ENCODE measurements around the gene SETD1A. TPM values are rescaled to one million over a fixed set of nuclear protein-coding genes. Genes with fewer than 3 reads are reported as not detected.
"Not testable (repeated sequence)": the region's sequence is repeated elsewhere in the genome, so short reads cannot be mapped to it uniquely, and the experiment has no call there.

The SETD1A gene
- total RNA-seq, 6 experiments from 2014 or later = 3.7 to 7.4 (median 6.9) TPM

DNA sequence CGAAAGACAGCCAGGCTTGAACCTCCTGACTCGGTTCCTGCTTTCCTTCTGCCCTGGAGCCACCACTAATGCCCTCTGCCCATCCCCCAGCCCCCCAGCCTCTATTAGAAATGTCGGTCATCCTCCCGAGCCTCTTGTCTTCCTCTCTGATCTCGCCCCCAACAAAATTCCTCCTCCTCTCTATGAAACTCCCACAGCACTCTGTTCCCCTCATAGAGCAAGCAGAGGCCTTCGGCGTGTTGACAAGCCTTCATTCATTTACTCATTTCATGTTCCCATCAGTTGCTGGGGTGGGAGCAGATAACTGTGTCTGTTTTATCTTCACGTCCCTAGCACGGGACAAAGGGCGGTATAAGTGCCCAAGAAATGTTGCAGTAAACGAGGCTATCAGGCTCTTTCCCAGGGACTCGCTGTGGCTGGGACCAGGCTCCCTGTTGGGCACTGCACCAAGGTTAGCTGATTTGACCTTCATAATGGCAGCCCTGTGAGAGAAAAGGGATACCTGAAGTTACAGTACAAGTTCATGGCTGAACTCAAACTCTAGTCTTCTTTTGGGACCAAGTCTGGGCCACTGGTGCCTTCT lies 26.4 kb upstream of the SETD1A start:
- no peak for TF ChIP-seq POLR2A (IDR thresholded peaks at IDR 0.05)
- TF ChIP-seq, protein P1, sequence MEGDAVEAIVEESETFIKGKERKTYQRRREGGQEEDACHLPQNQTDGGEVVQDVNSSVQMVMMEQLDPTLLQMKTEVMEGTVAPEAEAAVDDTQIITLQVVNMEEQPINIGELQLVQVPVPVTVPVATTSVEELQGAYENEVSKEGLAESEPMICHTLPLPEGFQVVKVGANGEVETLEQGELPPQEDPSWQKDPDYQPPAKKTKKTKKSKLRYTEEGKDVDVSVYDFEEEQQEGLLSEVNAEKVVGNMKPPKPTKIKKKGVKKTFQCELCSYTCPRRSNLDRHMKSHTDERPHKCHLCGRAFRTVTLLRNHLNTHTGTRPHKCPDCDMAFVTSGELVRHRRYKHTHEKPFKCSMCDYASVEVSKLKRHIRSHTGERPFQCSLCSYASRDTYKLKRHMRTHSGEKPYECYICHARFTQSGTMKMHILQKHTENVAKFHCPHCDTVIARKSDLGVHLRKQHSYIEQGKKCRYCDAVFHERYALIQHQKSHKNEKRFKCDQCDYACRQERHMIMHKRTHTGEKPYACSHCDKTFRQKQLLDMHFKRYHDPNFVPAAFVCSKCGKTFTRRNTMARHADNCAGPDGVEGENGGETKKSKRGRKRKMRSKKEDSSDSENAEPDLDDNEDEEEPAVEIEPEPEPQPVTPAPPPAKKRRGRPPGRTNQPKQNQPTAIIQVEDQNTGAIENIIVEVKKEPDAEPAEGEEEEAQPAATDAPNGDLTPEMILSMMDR (IDR thresholded peaks at IDR 0.05) = no peak
- Histone ChIP-seq H3K9me3 (no peaks in the 10 kb centered on the region), H3K36me3 (no peaks in the 10 kb centered on the region), H3K27me3 (no peaks in the 10 kb centered on the region), H3K4me1 (no peaks in the 10 kb centered on the region), H3K27ac (no peak overlapping the region), H3K4me3 (no peak overlapping the region)
- intact Hi-C loops (cut with DNase I) = no loop called here
- 71% methylated on average over 8 of the region's 12 CpGs for WGBS (ENCODE audit: insufficient coverage, low coverage, low lambda C conversion rate, missing lambda C conversion rate)
- ATAC-seq = no peak
- no peak for DNase-seq

- ATAC-seq (peak; percentile 65 to 78 (median 68)), DNase-seq (peak in 1 of 3 donors; percentile 42)
- 43% methylated on average over 10 of the region's 12 CpGs for WGBS (ENCODE audit: insufficient coverage, low coverage, low lambda C conversion rate, missing lambda C conversion rate)
- no peaks in the 10 kb centered on the region for H3K4me1 ChIP-seq
- no peaks in the 10 kb centered on the region for H3K9me3 ChIP-seq
- H3K36me3 ChIP-seq = no peaks in the 10 kb centered on the region
- no peak overlapping the region for H3K27ac ChIP-seq
- TF ChIP-seq POLR2A (IDR thresholded peaks at IDR 0.05) = no peak
- TF ChIP-seq, protein P1 (IDR thresholded peaks at IDR 0.05) = peak; percentile 31 to 39 (median 35)
- H3K27me3 ChIP-seq = no peaks in the 10 kb centered on the region
- H3K4me3 ChIP-seq = no peak overlapping the region
- intact Hi-C loops (cut with DNase I) = no loop called here
Measured at GRCh38 chr16:30934827-30935557, 22.6 kb upstream of the SETD1A start.

DNA sequence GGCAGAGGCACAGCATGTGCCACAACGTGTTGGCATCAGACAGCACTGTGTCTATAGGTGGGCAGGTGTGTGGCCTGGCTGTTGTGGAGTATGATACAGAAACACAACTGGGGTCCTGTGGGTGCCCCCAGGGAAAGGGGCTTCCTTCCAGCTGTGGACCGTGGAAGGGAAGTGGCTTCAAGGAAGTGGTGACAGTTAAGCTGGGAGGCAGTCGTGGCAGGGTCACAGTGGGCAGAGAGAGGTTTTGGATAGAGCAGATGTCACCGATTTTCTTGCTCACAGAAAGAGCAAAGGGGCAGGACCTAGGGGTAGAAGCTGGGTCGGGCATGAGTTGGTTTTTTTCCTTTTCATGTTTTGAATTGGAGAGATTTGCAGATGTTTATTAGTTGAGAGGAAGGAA lies 19.9 kb upstream of the SETD1A start:
- intact Hi-C loops (cut with DNase I) = no loop called here
- 43% methylated on average over 4 of the region's 5 CpGs for WGBS (ENCODE audit: insufficient coverage, low coverage, low lambda C conversion rate, missing lambda C conversion rate)
- H3K9me3 ChIP-seq = no peaks in the 10 kb centered on the region
- TF ChIP-seq, protein P1 (IDR thresholded peaks at IDR 0.05) = no peak
- TF ChIP-seq POLR2A (IDR thresholded peaks at IDR 0.05) = no peak
- peaks cover 0 to 7% (median 0%) of the 10 kb centered on the region in 4 donors for H3K4me1 ChIP-seq
- no peaks in the 10 kb centered on the region for H3K36me3 ChIP-seq
- H3K27me3 ChIP-seq = no peaks in the 10 kb centered on the region
- no peak overlapping the region for H3K4me3 ChIP-seq
- DNase-seq = no peak
- ATAC-seq = no peak
- H3K27ac ChIP-seq = peak overlapping the region in 1 of 3 donors; percentile 13

- H3K4me1 ChIP-seq; H3K27ac ChIP-seq; ATAC-seq; H3K27me3 ChIP-seq; intact Hi-C loops (cut with DNase I); H3K9me3 ChIP-seq; H3K4me3 ChIP-seq; H3K36me3 ChIP-seq; DNase-seq: not testable (repeated sequence)
- 96% methylated on average over 7 of the region's 8 CpGs for WGBS (ENCODE audit: insufficient coverage, low coverage, low lambda C conversion rate, missing lambda C conversion rate)
Measured at GRCh38 chr16:30939571-30939970, 18.0 kb upstream of the SETD1A start.

Measured in right lobe of liver (tissue), 6 donors.